NB4 (cell line): ENCODE measurements around the gene SMARCA2.

Source experiments
- CTCF ChIP-seq: IDR thresholded peaks from one replicate; pipeline ENCODE4 v1.5.1; 2012; ENCODE audit warnings: low read depth, low read length
- POLR2A ChIP-seq: IDR thresholded peaks from 2 replicates; pipeline ENCODE4 v1.6.1; 2011; ENCODE audit warnings: mild to moderate bottlenecking; ENCODE audit not compliant: insufficient read length; ENCODE audit errors: extremely low read depth
- TF ChIP-seq, protein P1 (sequence below): IDR thresholded peaks from 2 replicates; pipeline ENCODE4 v1.6.1; 2011; ENCODE audit warnings: low read depth, low read length

GRCh38 chr9:2215921-2216441, 200.8 kb downstream of the SMARCA2 start:
- no peak for TF ChIP-seq CTCF
- TF ChIP-seq POLR2A, result no peak
- TF ChIP-seq, protein P1, sequence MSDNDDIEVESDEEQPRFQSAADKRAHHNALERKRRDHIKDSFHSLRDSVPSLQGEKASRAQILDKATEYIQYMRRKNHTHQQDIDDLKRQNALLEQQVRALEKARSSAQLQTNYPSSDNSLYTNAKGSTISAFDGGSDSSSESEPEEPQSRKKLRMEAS, result no peak
